ENCODE data around the gene MGMT.

Gene MGMT

DNA sequence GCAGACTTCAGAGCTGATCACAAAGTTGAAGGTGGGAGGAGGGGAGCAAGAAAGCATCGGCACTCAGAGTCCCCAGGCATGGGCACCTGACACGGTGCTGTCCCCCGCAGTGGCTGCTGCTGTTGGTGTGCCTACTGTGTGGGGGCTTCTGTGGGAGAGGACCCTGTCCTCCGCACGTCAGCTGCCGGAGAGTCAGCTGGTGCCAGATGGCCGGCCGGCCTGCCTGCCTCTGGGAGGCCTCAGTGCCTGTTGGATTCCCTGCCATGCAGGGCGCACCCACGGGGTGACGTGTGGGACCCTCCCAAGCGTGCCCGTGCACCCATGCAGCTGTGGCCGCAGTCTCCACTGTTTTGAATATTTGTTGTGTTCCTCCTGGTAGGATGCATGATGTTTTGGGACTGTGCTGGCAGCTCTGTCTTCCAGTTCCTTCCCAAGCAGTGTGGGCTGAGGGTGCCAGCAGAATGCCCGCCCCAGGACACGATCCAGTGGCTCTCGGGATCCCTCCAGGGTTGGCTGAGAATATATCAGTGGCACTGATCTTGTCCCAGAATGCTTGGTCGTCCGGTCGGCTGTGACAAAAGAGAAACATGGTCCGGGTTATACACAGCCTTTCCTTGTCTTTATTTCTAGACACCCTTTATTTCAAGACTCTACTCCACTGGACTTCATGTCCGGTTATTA lies 185.6 kb downstream of the MGMT start:
- no peak for DNase-seq (ENCODE audit: low read depth in 2 of 3, low spot score in 1 of 3)

DNA sequence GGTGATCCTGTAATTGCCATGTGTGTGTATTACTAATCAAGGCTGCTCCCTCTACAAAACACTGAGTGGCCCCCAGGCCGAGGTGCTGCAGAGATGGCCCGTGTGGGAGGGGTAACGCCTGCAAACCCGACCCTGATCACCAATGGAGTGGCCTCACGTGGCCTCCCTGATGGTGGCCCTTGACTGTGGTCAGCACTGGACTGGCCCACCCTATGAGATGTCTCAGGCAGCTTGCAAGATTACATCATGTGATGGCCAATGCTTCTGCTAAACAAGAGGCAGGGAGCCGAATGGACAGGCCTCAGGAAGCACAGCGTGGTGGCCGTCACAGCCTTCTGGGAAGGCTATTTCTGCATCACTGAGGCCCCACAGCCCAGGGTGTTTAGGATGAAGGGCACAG lies 186.4 kb downstream of the MGMT start:
- no peak for DNase-seq (ENCODE audit: low read depth in 2 of 3, low spot score in 1 of 3)

GRCh38 chr10:129653861-129654260 lies 186.8 kb downstream of the MGMT start:
- DNase-seq (ENCODE audit: low read depth in 2 of 3, low spot score in 1 of 3): no peak

DNA sequence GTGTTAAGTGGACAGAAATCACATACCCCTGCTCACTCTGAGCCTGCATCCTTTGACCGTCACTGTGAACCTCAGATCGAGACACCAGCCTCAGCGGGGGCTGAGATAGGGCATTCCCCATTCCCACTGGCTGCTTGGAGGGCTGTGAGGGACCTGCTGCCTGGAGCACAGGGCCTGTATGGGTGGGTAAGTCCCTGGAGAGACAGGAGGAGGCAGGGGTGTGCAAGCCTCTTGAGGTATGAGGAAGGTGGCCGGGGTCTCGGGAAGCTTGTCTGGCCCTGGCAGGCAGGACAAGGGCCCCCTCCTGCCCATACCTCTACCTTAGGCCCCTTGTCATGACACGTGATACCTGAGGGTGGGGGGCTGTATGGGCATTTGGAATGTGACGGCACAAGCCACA lies 187.4 kb downstream of the MGMT start:
- no peak for DNase-seq (ENCODE audit: low read depth in 2 of 3, low spot score in 1 of 3)

DNA sequence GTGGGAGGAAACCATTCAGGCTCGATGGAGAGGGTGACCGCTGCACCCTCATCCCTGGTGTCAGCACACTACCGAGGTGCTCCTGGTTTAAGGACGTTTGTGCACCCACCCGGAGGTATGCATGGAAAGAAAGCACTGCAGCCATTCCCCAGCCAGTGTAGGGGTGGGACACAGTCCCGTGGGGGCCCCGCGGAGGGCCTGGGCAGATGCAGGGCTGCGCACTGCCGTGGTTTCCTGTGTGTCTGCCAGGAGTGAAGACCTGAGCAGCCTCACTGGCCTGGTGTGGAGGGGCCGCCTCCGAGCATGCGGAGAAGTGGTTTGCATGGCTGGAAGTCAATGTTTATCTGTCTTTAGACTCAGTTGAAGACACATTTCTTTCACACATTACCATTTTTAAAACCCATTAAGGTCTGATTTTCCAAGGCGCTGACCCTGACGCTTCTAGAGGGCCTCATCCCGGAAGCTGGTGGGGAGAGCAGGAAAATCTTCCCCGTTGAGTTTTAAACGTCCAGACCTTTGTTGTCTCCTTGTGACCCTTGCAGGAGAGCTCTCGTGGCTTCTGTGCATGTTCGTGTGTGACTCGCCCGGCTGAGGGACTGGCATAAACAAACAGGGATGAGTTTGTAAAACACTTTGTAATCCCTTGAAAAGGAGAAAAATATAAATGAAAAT lies 188.1 kb downstream of the MGMT start:
- no peak for DNase-seq (ENCODE audit: low read depth in 2 of 3, low spot score in 1 of 3)

- no peak for DNase-seq (ENCODE audit: low read depth in 2 of 3, low spot score in 1 of 3)
Measured at GRCh38 chr10:129655679-129656031, 188.6 kb downstream of the MGMT start.

GRCh38 chr10:129656642-129657041 lies 189.6 kb downstream of the MGMT start:
- no peak for DNase-seq (ENCODE audit: low read depth in 2 of 3, low spot score in 1 of 3)

- DNase-seq (ENCODE audit: low read depth in 2 of 3, low spot score in 1 of 3): no peak
Measured at GRCh38 chr10:129657297-129658017, 190.4 kb downstream of the MGMT start.

DNA sequence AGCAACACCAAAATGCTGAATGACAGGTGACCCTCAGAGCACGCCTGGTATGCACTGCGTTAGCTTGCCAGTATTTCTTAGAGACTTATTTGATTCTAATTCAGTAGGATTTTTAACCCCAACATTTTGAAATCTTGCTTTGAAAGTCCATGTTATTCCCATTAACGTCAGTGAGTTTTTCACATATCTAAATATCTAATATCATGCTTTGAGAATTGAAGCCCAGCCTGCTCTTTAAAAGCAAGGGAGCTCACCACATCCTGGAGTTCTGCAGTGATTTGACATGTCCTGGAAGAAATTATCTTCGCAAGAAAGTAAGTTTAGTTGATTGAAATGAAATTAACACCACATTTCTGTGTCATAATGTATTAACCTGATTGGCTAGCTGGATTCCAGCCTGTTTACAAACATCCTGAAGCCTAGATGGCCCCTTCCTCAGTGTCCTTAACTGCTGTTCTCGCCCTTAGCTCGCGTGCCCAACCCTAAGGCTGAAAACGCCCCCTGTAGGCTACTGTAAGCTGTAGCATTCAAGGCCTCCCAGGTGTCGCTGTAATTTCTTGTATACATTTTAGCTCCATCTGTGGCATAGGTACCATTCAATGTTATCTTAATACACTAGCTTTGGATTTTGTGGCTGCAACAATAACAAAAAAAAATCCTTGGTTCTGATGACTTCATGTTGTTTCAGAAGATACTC lies 191.5 kb downstream of the MGMT start:
- no peak for DNase-seq (ENCODE audit: low read depth in 2 of 3, low spot score in 1 of 3)

- no peak for DNase-seq (ENCODE audit: low read depth in 2 of 3, low spot score in 1 of 3)
Measured at GRCh38 chr10:129659508-129660268, 192.6 kb downstream of the MGMT start.

GRCh38 chr10:129660569-129660968 lies 193.5 kb downstream of the MGMT start:
- no peak for DNase-seq (ENCODE audit: low read depth in 2 of 3, low spot score in 1 of 3)

DNA sequence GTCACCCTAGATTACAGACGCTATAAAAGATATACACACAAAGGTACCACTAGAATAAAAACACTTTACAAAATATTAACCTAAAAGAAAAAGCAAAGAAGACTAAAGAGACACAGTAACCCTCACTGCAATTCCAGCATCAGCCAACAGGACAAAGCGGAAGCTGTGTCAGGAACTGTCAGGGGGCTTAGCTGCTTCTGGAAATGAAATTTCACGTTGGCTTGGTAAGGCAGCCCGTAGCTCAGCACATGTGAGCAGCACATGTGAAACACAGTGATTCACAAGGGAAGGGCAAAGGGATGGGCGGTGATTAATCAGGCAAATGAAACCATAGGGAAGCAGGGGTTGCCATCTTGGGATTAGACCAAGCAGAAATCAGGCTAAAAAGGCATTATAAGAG lies 195.4 kb downstream of the MGMT start:
- DNase-seq (ENCODE audit: low read depth in 2 of 3, low spot score in 1 of 3): no peak

- no peak for DNase-seq (ENCODE audit: low read depth in 2 of 3, low spot score in 1 of 3)
Measured at GRCh38 chr10:129670124-129670523, 203.1 kb downstream of the MGMT start.

GRCh38 chr10:129673292-129673691 lies 206.3 kb downstream of the MGMT start:
- no peak for DNase-seq (ENCODE audit: low read depth in 2 of 3, low spot score in 1 of 3)

DNA sequence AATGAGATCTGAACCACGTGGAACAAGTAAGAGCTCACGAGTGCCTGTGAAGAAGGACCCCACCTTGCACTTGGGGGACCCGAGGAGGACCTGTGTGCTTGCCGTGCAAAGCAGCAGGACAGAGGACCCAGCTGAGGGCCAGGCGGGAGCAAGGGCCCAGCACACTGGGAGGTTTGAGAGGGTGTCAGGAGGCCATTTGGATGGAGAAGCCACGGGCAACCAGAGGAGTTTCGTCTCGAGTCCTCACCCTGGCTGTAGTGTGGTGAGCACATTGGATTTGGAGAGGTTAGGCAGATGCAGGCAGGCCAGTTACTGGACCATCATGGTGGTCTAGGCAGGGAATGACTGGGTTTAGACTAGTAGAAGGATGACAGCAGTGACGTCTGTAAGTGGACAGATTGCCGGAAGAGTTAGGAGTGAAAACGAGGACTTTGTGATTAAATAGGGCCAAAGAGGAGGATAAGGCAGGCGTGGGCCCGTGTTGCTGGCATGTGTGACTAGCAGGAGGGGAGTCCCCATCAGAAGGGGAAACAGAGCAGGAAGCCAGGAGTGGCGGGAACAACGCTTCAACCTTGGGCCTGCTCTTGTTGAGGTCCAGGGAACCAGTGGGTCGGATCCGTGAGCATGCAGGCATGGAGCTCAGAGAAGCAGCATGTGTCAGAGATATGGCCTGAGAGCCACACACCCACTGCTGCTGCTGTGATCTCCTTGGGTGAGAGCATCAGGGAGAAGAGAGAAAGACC lies 208.2 kb downstream of the MGMT start:
- DNase-seq (ENCODE audit: low read depth in 2 of 3, low spot score in 1 of 3): no peak

GRCh38 chr10:129676014-129676413 lies 209.0 kb downstream of the MGMT start:
- DNase-seq (ENCODE audit: low read depth in 2 of 3, low spot score in 1 of 3): no peak

GRCh38 chr10:129677377-129677927 lies 210.4 kb downstream of the MGMT start:
- no peak for DNase-seq (ENCODE audit: low read depth in 2 of 3, low spot score in 1 of 3)

DNA sequence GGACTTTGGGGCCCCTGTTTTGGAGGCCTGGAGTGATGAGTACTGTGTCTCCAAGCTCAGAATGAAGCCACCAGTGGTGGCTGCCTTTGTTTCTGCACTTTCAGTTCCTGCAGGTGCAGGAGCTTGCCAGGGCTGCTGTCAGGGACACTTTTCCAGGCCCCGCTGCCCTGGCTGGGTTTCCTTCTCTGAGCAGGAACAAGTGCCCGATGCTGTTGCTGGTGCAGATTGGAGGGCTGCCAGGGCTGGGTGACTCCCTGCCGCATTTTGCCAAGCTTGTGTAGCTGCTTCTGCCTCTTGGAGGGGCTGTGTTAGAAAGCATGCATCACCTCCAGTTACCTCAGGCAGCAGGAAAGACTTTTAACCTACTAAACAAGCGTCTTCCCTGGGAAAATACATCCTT lies 211.1 kb downstream of the MGMT start:
- DNase-seq (ENCODE audit: low read depth in 2 of 3, low spot score in 1 of 3): no peak

- no peak for DNase-seq (ENCODE audit: low read depth in 2 of 3, low spot score in 1 of 3)
Measured at GRCh38 chr10:129679207-129679606, 212.2 kb downstream of the MGMT start.
